Astrocyte of the spinal cord (primary cell): ENCODE data around the gene COL4A2.
A peak's percentile ranks its signal among the peaks of the same experiment; 100 is the strongest.

Source experiments
- DNase-seq: peaks from one replicate; pipeline ENCODE4 v3.0.0; 2011; ENCODE audit warnings: low read depth, low spot score
- H3K4me3 ChIP-seq: 2 replicates; pipeline ENCODE4 v1.5.1; 2011; ENCODE audit warnings: low read depth, mild to moderate bottlenecking, low read length, moderate library complexity
- in situ Hi-C: cut with HindIII; loops from 2 replicates; pipeline ENCODE4 v1.10.0; 2017; ENCODE audit warnings: low sequenced_read_pairs
- TF ChIP-seq, protein P1 (sequence below): IDR thresholded peaks from 2 replicates; pipeline ENCODE4 v1.5.1; 2012; ENCODE audit warnings: low read depth, mild to moderate bottlenecking, low read length, inconsistent platforms

The COL4A2 gene

DNA sequence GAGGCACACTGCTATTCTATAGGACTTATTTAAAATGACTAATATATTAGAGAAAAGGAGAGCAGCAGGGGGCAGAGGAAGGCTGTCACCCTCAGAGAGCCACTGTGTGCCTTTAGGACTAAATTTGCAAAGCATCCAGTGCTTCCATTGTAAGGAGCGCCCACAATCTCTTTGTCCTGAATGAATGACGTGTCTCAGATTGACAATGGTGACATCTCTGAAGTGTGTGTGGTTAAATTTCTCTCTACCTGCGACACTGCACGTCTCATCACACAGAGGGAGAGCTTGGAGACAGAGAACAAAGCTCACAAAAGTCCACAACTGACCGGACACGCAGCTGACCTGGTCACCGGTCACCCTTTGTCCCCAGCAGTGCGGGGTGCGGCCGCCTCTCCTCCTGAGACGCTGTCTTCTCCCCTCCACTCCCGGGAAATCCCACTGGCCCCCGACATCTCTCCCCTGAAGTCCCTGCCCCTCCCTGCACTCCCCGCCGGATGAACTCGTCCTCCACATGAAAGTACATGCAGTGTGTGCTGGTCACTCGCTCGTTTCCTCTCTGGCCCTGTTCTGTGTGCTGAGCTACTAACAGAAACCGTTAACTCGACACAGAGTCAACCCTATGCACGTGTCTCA lies 147.3 kb downstream of the COL4A2 start:
- H3K4me3 ChIP-seq = no peak overlapping the region
- TF ChIP-seq, protein P1, sequence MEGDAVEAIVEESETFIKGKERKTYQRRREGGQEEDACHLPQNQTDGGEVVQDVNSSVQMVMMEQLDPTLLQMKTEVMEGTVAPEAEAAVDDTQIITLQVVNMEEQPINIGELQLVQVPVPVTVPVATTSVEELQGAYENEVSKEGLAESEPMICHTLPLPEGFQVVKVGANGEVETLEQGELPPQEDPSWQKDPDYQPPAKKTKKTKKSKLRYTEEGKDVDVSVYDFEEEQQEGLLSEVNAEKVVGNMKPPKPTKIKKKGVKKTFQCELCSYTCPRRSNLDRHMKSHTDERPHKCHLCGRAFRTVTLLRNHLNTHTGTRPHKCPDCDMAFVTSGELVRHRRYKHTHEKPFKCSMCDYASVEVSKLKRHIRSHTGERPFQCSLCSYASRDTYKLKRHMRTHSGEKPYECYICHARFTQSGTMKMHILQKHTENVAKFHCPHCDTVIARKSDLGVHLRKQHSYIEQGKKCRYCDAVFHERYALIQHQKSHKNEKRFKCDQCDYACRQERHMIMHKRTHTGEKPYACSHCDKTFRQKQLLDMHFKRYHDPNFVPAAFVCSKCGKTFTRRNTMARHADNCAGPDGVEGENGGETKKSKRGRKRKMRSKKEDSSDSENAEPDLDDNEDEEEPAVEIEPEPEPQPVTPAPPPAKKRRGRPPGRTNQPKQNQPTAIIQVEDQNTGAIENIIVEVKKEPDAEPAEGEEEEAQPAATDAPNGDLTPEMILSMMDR = no peak
- in situ Hi-C loops = no loop called here
- no peak for DNase-seq

DNA sequence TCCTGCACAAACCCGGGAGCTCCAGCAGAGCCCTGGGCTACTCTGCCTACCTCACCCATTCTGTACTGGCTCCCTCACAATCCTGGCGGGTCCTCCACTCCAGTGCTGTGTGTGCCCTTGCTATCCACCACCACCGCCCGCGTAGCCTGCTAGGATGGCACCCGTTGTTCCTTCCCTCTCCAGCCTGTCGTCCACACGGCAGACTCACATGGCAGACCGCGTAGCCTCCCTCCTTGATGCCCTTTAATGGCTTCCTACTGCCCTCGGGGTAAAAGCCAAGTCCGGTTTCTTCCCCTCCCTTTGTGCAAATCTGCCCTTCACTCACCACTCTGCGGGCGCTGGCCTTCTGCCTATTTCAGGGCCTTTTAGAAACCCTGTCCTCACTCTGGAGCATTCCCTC lies 147.9 kb downstream of the COL4A2 start:
- no peak for DNase-seq
- no peak overlapping the region for H3K4me3 ChIP-seq
- TF ChIP-seq, protein P1 = no peak
- in situ Hi-C loops = no loop called here

DNA sequence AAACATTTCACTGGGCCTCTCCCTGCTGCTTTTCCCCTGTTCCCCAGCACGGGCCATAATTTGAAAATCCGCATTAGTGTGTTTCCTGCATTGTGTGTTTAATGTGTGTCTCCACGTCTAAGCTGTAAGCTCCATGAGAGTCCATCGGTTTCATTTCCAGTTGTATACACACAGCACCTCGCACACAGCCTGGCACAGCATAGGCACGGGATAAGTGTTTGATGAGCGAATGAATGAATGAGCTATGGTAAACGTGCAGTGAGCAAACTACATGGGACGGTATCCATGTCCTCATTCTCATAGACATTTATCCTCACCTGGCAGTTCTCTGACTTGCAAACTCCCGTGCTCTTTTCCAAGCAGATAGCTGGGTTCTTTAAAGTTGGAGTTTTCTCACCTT lies 148.4 kb downstream of the COL4A2 start:
- TF ChIP-seq, protein P1 = no peak

DNA sequence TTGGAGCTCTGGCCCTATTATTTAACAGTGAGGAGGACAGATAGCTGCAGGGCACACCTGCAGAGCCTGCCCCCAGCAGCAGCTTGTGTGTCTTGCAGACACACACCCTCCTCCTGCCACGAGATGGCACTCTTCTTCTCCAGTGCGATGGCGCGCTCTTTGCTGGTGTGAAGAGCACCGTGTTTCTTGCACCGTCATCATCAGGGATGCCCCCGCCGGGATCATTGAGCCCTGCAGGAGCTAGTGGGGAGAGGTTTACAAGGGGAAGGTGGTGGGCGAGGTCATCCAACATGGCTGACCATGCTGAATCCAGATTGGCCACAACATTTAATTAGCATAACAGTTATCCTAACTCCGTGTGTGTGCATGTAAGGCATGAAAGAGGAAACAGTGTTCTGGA lies 148.9 kb downstream of the COL4A2 start:
- no peak overlapping the region for H3K4me3 ChIP-seq
- DNase-seq = peak; percentile 78
- TF ChIP-seq, protein P1 = peak; percentile 90
- in situ Hi-C loops = no loop called here

More for the DNA sequence above, 148.4 kb downstream of the COL4A2 start:
- DNase-seq = no peak
- in situ Hi-C loops = no loop called here
- no peak overlapping the region for H3K4me3 ChIP-seq

DNA sequence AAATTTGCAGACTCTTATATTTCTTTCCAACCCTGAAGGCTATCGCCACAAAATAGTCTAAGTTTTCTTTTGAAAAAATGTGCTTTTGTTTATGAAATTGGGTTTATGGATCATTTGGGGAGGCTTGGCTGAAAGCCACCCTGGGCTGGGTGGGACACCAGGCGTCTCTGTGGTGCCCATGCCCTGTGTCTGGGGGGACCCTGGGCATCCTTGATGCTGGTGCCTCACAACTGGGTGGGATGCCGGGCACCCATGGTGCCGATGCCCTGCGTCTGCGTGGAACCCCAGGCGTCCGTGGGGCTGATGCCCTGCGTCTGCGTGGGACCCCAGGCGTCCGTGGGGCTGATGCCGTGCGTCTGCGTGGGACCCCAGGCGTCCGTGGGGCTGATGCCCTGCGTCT lies 149.5 kb downstream of the COL4A2 start:
- DNase-seq = no peak
- in situ Hi-C loops = no loop called here
- no peak overlapping the region for H3K4me3 ChIP-seq
- TF ChIP-seq, protein P1 = no peak

DNA sequence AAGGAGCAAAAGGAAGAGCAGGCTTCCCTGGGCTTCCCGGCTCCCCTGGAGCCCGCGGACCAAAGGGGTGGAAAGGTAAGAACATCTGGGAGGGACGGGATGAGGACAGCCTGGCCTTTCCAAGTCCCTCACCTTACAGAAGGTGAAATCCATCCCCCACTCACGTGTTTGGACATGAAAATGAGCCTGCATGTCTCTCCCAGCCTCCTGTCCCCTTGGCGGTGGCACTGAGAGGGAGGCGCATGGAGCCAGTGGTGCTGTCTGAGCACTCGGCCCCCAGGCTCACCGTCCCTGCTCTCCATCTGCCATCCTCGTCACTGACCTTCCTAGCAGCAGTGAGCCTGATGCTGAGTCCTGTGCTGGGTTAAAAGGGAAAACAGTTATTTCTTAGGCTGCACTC lies 150.3 kb downstream of the COL4A2 start:
- DNase-seq = no peak
- in situ Hi-C loops = no loop called here
- TF ChIP-seq, protein P1 = no peak
- no peak overlapping the region for H3K4me3 ChIP-seq

DNA sequence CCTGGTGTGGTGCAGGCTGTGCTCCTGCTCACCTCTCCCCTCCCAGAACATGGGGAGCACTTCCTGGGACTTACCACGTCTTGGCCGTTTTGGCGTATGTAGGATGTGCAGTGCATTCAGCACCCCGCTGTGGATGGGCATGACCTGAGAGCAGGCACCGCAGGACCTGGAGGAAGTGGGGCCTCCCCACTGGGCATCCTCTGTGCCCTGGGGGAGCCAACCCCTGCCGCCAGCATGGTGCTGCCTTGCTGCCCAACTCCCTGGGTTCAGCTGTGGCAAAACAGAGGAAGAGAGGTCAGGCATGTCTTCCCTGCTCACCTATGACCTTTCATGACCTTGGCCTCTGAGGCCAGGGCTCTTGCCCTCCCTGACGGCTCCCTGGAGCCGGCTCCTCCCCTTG lies 150.9 kb downstream of the COL4A2 start:
- TF ChIP-seq, protein P1 = no peak
- no peak overlapping the region for H3K4me3 ChIP-seq
- no peak for DNase-seq
- in situ Hi-C loops = no loop called here
